Activated CD4-positive, alpha-beta T cell treated with anti-CD3 and anti-CD28 coated beads, Interleukin-2, Interleukin-4, amounts not matched to agents 100 ng/mL and 50 ng/mL, durations not matched to agents 16 hours and 8 hours (primary cell): ENCODE results near the gene ETV6.
A peak's percentile ranks its signal among the peaks of the same experiment; 100 is the strongest.

Experiments
- DNase-seq: peaks from one replicate; pipeline ENCODE4 v3.0.0-alpha.2; 2020; ENCODE audit warnings: low spot score

ETV6 gene

GRCh38 chr12:11776316-11776715 lies 126.8 kb downstream of the ETV6 start:
- DNase-seq, result no peak

- DNase-seq, result no peak
These were observed 128.0 kb downstream of the ETV6 start for GRCh38 chr12:11777451-11777850.

DNA sequence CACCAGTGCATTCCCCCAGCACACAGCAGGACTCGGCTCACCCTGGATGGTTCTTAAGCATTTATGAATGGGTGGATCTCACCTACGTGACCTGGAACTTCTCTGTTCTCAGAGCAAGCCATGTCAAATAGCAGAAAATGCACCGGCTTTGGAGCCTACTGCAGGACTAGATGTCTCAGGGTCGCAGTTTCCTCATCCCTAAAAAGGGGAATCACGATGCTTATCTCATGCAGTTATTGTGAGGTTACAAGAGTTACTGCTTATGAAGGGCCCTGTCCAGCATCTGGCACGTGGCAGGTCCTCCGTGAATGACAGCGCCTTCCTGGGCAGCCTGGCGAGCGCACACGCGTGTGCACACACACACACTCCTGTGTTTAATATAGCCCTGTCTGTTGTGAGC lies 128.5 kb downstream of the ETV6 start:
- DNase-seq, result no peak

- peak; percentile 45 for DNase-seq
These were observed 129.5 kb downstream of the ETV6 start for GRCh38 chr12:11778713-11779685.

DNA sequence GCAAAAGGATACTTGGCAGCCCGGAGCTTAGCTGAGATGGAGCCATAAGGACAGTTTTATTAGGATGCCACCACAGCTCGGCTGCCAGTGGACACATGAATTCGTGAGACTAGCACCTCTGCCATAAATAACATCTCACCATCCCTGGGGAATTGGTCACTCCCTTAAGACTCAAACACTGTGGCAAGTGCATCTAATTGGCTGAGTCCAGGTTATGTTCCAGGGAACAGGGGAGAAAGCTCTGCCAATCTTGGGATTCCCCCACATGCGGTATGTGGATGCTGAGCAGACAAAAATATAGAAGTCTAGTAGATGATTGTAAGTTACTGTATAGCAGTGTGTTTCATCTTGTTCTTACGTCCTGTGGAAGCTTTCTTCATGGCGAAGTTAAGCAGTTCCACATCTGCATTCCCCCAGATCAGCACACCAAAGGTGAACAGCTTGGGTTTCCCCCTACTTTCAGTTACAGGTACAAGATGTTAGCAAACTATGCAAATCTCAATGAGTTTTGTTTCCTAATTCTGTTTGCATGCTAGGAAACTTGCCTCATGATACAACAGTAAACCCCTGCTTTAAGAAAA lies 131.1 kb downstream of the ETV6 start:
- DNase-seq, result no peak

DNA sequence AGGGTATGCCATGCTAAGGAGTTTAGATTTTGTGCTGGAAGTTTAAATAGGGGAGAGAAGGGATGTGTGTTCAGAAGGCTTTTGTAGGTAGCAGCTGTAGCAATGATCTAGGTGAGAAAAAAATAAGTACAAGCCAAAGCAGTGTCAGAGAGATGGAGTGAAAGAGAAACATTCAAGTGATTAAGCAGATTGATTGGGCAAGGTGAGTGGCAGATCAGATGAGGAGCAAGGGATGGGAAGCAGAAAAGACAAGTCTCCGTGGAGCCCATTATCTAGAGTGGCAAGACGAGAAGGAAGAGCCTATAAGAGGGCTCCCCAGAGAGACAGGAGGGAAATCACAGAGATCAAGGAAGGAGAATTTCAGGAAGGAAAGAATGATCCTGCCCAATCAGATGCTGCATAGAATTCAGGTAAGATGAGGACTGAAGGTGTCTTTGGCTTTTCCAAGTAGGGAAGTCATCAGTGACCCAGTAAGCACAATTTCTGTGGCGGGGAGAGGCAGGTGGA lies 133.5 kb downstream of the ETV6 start:
- no peak for DNase-seq

DNA sequence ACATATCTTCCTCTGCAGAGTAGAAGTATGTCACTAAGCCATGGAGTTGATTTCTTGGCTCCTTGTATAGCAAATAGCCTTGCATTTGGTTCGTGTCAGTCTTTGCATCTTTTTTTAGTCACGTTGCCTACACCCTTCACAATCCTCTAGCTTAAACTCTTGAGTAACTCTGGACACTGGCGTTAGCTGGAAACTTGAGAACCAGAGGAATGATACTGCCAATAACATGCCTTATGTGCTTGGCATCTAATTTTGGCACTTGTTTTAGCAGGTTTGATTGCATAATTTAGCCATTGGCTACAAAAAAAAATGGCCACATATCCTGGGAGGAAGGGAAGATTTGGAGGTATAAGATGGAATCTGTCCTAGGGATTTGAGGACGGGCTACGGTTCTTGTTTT lies 136.2 kb downstream of the ETV6 start:
- DNase-seq, result no peak

DNA sequence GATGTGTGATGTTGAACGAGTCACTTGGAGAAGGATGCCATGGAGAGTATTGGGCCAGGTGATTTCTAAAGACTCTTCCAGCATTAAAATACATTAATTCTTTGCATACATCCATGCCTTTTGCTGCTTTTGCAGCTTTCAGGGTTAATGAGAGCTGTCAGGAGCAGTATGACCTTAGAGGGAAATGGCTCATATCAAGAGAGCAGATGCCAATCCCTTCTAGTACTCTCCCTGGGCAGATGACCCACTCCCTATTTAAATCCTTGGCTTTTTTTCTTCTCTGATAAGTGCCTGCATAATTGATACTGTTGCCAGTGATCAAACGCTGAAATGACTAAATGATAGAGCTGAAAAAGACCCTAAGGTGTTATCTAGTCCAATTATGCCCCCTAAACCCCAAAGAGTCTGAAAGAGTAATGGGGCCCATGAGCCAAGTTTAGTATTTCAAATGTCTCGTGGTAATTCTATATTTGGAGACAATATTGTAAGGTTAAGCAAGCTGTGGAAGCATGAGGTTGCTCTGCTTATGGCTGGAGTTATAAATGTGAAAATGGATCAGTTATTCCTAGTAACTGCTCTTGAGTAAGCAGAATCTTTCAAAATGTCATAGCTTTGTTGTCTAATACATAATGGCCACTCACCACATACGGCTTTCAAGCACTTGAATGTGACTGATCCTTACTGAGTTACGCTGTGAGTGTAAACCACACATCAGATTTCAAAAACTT lies 137.3 kb downstream of the ETV6 start:
- no peak for DNase-seq

- no peak for DNase-seq
These were observed 138.0 kb downstream of the ETV6 start for GRCh38 chr12:11787437-11787836.

- DNase-seq, result no peak
These were observed 138.7 kb downstream of the ETV6 start for GRCh38 chr12:11787933-11788849.

- no peak for DNase-seq
These were observed 144.6 kb downstream of the ETV6 start for GRCh38 chr12:11793921-11794710.

- no peak for DNase-seq
These were observed 145.3 kb downstream of the ETV6 start for GRCh38 chr12:11794751-11795150.

DNA sequence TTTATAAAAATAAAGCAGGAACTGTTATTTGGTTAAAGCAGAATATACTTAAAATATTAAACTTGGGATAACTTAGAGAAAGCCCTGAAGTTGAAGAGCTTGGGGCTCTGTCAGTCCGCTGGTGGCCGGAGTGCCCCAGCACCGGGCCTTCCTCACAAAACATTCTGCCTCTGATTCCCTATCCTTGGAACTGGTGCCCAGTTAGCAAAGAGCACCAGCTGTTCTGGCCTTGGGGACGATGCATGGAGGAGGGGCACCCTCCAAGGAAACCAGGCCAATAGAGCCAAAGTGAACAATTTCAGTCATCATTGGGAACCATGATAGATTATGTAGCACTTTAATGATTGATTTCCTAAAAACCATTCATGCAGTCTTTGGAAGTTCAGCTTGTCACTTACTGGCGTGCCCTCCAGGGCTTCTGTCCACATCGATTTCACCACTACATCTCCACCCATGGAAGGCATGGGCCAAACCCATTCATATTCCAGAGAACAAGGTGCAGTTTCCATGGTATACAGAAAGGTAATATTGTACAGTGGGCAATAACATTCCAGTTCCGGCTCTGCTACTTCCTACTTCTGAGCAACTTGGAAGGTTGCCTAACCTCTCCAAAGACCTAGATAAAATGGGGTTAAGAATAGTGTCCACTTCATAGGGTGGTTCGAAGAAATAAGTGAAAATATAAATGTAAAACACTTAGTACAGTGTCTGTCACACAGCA lies 145.9 kb downstream of the ETV6 start:
- no peak for DNase-seq

DNA sequence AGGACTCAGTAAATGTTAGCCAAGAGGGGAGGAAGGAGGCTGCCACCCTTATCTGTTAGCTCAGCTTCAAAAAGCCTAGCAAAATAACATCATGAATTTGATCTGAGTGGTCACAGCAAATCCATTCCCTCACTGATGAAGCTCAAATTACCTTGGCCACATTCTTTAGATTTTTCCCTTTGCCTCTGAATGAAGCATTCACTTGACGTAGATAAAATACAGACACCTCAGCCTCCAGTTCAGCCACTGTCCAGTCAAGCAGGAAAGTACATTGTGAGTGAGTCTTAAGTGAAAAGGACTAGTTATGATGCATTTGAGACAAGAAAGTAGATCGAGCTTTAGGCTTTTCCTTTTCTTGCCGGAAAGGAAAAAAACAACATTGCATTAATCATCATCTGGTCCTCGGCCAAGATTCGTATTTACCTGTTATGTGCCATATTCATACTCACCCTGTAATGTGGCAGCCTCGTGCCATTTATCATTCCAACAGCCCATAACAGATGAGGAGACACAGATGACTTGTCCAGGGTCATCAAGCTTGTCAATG lies 146.5 kb downstream of the ETV6 start:
- no peak for DNase-seq

DNA sequence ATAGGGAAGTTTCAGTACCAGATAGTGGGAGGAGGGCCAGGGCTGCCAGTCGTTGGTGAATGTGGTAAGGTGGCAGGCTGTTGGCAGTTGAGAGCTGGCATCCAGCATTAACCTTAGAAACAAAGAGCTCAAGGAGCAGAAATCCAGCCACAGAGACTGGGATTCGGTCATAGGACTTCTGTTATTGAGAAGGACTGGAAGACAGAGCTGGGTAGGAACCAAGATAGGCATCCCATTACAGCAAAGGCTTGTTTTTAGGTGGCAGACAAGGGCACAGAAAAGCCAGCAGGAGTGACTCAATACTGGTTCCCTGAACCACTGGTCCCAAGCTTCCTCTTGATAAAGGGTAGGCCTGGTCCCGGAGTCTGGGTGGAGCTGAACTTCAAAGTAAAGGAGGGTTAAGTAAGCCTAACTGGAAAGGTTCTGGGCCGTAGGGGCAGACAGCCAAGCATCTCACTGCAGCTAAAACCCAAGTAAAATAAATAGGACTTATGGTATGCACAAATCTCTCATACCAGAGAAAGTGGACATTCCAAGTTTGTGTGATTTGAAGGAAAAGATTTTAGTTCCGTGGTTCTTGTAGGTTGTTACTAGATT lies 147.9 kb downstream of the ETV6 start:
- no peak for DNase-seq

- no peak for DNase-seq
These were observed 148.7 kb downstream of the ETV6 start for GRCh38 chr12:11798006-11798708.

DNA sequence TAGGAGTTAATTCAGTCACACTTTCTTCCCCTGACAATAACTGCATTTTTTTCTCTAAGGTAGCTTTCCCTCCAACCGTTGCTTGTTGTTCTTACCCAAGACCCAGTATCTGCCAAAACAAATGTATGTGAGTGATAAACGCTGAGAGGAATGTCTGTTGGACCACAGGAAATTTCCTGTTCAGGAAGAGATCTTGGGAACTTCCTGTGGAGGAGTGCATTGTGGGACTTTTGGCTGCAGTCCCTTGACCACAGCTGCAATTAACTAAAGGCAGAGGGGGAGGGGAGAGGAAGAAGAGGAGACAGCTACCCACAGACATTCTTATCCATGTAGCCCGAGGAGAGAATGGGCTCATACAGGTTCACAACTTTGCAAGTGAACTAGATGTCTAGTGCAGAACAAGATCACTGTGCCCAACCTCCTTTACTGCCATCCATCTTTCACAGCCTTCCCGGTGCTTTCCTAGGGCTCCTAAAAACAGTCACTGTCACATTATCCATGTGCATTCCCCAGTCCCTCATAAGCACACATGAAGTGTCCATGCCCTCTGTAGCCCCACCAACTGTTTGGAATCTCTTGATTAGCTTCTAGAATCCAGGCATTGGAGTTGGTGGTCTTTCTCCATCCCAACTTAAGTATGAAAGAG lies 149.5 kb downstream of the ETV6 start:
- no peak for DNase-seq

GRCh38 chr12:11799502-11799873 lies 150.0 kb downstream of the ETV6 start:
- no peak for DNase-seq
